Ovary (tissue), 3 donors: ENCODE results near the gene RALGPS1.

Source experiments
- EP300 ChIP-seq: sonication (generic); formaldehyde crosslinking; IDR thresholded peaks from one replicate; pipeline ENCODE4 v1.6.1; 2017; ENCODE audit warnings: antibody characterized with exemption
- POLR2A ChIP-seq: fragments of 450-650 bp; IDR thresholded peaks from one replicate; pipeline ENCODE4 v1.6.1; 2017; ENCODE audit warnings: antibody characterized with exemption, mild to moderate bottlenecking, moderate library complexity
- TF ChIP-seq, protein P1 (sequence below), 3 donors: fragments of 450-650 bp in 2 of 3; fragments of 200-600 bp in 1 of 3; IDR thresholded peaks; one replicate each; pipeline versions ENCODE4 v1.5.1 to v1.8.0; 2016 to 2022; ENCODE audit warnings: antibody characterized with exemption in 3 of 3, mild to moderate bottlenecking in 1 of 3
- donor health status: DM: no; HTN: no; CAD: no.

DNA sequence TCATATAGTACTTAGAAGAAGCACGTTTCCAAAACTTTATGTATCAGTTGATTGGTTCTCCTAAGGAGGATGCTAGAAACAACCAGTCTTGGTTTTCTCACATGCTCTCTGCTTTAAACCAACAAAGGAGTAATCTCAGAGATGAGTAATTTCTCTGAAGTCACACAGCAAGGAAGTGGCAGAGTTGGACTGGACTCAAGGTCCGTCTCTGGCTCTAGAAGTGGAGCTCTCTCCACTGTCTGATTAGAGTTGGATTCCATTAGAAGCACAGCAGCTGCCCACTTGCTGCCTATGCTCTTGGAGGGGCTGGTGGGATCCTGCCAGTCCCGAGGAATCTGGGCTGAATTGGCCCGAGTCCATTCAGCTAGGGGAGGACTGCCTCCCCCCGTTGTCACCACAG, 21.0 kb downstream of the RALGPS1 start:
- TF ChIP-seq, protein P1, sequence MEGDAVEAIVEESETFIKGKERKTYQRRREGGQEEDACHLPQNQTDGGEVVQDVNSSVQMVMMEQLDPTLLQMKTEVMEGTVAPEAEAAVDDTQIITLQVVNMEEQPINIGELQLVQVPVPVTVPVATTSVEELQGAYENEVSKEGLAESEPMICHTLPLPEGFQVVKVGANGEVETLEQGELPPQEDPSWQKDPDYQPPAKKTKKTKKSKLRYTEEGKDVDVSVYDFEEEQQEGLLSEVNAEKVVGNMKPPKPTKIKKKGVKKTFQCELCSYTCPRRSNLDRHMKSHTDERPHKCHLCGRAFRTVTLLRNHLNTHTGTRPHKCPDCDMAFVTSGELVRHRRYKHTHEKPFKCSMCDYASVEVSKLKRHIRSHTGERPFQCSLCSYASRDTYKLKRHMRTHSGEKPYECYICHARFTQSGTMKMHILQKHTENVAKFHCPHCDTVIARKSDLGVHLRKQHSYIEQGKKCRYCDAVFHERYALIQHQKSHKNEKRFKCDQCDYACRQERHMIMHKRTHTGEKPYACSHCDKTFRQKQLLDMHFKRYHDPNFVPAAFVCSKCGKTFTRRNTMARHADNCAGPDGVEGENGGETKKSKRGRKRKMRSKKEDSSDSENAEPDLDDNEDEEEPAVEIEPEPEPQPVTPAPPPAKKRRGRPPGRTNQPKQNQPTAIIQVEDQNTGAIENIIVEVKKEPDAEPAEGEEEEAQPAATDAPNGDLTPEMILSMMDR (IDR thresholded peaks at IDR 0.05): no peak
- TF ChIP-seq EP300 (no peak), POLR2A (no peak)
